Smooth muscle cell (in vitro differentiated cells): Measurements from ENCODE around the gene PDGFRA. TPM values are rescaled to one million over a fixed set of nuclear protein-coding genes. Genes with fewer than 3 reads are reported as not detected.
A peak's percentile ranks its signal among the peaks of the same experiment; 100 is the strongest.
"Not testable (repeated sequence)": the region's sequence is repeated elsewhere in the genome, so short reads cannot be mapped to it uniquely, and the experiment has no call there.

Source experiments
- DNase-seq: peaks from one replicate; lab custom pipeline; 2025; ENCODE audit not compliant: unreplicated experiment; lab: John Stamatoyannopoulos, UW
- H2AFZ ChIP-seq: fragments of 200-600 bp; sonication (generic); 2 replicates; pipeline ENCODE4 v1.6.0; 2016; ENCODE audit warnings: antibody characterized with exemption, low read depth, mild to moderate bottlenecking
- H3F3A ChIP-seq: fragments of 200-600 bp; sonication (generic); 2 replicates; pipeline ENCODE4 v1.6.0; 2017; ENCODE audit warnings: antibody characterized with exemption, low read depth
- H3K27ac ChIP-seq: fragments of 200-600 bp; sonication (generic); 2 replicates; pipeline ENCODE4 v1.5.1; 2016; ENCODE audit warnings: low read depth, mild to moderate bottlenecking
- H3K27me3 ChIP-seq: fragments of 200-600 bp; sonication (generic); 2 replicates; pipeline ENCODE4 v1.6.1; 2016; ENCODE audit warnings: low read depth, mild to moderate bottlenecking
- H3K36me3 ChIP-seq: fragments of 200-600 bp; sonication (generic); 2 replicates; pipeline ENCODE4 v1.5.1; 2016; ENCODE audit warnings: low read depth
- H3K4me1 ChIP-seq: fragments of 200-600 bp; sonication (generic); 2 replicates; pipeline ENCODE4 v1.5.1; 2016; ENCODE audit warnings: low read depth
- H3K4me2 ChIP-seq: fragments of 200-600 bp; sonication (generic); 2 replicates; pipeline ENCODE4 v1.6.0; 2016; ENCODE audit warnings: mild to moderate bottlenecking
- H3K4me3 ChIP-seq: fragments of 200-600 bp; sonication (generic); 2 replicates; pipeline ENCODE4 v1.5.1; 2016; ENCODE audit warnings: mild to moderate bottlenecking
- H3K79me2 ChIP-seq: fragments of 200-600 bp; sonication (generic); 2 replicates; pipeline ENCODE4 v1.6.0; 2016; ENCODE audit warnings: low read depth, mild to moderate bottlenecking
- H3K9ac ChIP-seq: fragments of 200-600 bp; sonication (generic); 2 replicates; pipeline ENCODE4 v1.6.0; 2016; ENCODE audit warnings: low read depth
- H3K9me3 ChIP-seq: fragments of 200-600 bp; sonication (generic); replicated peaks from 2 replicates; pipeline ENCODE4 v1.5.1; 2016; ENCODE audit warnings: low read depth
- H4K20me1 ChIP-seq: fragments of 200-600 bp; sonication (generic); 2 replicates; pipeline ENCODE4 v1.6.0; 2016; ENCODE audit warnings: low read depth
- WGBS: methylation state at CpG from one replicate; pipeline ENCODE4 v1.1.7; 2016; ENCODE audit warnings: low lambda C conversion rate; 5-methylcytosine and 5-hydroxymethylcytosine counted together
- polyA plus RNA-seq: library from polyadenylated mRNA; unstranded; fragments of >200 nt; fragmentation: Nextera tagmentation; extraction: Ambion mirVana; gene quantifications from 2 replicates; pipeline ENCODE4 v1.2.1, GENCODE V29; 2016
- total RNA-seq: library from RNA; depleted of rRNA; stranded (reverse); fragments of >200 nt; gene quantifications from 2 replicates; pipeline ENCODE4 v1.2.3, GENCODE V29; 2014
- TF ChIP-seq, protein P1 (sequence below): fragments of 200-600 bp; sonication (generic); IDR thresholded peaks from 2 replicates; pipeline ENCODE4 v1.5.1; 2017; ENCODE audit warnings: borderline replicate concordance, mild to moderate bottlenecking, antibody characterized with exemption; ENCODE audit not compliant: insufficient read depth, poor library complexity, severe bottlenecking

PDGFRA gene
- total and polyA plus RNA-seq, 2 experiments from 2014 or later: 111 to 281 TPM

DNA sequence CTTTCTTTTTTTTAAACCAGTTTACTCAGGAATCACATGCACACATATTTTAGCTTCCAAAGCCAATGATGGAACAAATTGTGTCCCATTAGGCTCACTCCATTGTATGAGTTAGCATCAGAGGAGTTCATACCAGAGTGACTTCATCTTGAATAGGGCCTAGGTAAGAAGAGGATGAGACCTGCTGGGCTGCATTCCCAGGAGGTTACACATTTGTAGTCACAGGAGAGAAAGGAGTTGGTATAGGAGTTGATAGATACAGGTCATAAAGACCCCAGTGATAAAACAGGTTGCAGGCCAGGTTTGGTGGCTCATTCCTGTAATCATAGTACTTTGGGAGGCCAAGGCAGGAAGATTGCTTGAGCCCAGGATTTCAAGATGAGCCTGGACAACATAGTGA is 9.3 kb downstream of the PDGFRA start:
- Histone ChIP-seq H4K20me1 (peaks cover 90% of the 10 kb centered on the region), H3K4me2 (no peak overlapping the region), H3K4me3 (no peak overlapping the region), H3F3A (peaks cover 4% of the 10 kb centered on the region), H3K27me3 (no peaks in the 10 kb centered on the region), H3K27ac (peak overlapping the region; percentile 57), H3K9me3 (peaks cover 4% of the 10 kb centered on the region), H2AFZ (no peak overlapping the region), H3K79me2 (peaks cover 100% of the 10 kb centered on the region), H3K4me1 (peaks cover 6% of the 10 kb centered on the region), H3K9ac (no peak overlapping the region), H3K36me3 (peaks cover 17% of the 10 kb centered on the region)
- TF ChIP-seq, protein P1, sequence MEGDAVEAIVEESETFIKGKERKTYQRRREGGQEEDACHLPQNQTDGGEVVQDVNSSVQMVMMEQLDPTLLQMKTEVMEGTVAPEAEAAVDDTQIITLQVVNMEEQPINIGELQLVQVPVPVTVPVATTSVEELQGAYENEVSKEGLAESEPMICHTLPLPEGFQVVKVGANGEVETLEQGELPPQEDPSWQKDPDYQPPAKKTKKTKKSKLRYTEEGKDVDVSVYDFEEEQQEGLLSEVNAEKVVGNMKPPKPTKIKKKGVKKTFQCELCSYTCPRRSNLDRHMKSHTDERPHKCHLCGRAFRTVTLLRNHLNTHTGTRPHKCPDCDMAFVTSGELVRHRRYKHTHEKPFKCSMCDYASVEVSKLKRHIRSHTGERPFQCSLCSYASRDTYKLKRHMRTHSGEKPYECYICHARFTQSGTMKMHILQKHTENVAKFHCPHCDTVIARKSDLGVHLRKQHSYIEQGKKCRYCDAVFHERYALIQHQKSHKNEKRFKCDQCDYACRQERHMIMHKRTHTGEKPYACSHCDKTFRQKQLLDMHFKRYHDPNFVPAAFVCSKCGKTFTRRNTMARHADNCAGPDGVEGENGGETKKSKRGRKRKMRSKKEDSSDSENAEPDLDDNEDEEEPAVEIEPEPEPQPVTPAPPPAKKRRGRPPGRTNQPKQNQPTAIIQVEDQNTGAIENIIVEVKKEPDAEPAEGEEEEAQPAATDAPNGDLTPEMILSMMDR: no peak
- no peak for DNase-seq

DNA sequence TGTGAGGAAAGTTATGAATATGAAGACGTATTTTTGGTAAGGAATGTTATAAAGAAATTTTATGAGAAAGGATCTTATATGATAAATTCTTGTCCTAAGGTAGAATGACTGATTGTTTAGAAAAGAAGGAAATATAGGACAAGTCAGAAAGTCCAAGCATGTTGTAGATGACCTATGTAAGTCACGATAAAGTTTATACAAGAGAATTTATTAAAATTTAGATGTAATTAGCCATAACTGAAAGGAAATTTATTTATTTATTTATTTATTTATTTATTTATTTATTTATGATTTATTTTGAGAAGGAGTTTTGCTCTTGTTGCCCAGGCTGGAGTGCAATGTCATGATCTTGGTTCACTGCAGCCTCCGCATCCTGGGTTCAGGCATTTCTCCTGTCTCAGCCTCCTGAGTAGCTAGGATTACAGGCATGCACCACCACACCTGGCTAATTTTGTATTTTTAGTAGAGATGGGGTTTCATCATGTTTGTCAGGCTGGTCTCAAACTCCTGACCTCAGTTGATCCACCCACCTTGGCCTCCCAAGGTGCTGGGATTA is 12.3 kb downstream of the PDGFRA start:
- H3K27ac ChIP-seq, H3K9me3 ChIP-seq, H2AFZ ChIP-seq, H3K9ac ChIP-seq, H3K4me1 ChIP-seq, H3F3A ChIP-seq, H3K4me2 ChIP-seq, H3K27me3 ChIP-seq, DNase-seq, H3K4me3 ChIP-seq: not testable (repeated sequence)
- WGBS: 91% methylated on average over 3 of the region's 3 CpGs
- Histone ChIP-seq H3K36me3 (peaks cover 17% of the 10 kb centered on the region), H3K79me2 (peaks cover 91% of the 10 kb centered on the region), H4K20me1 (peaks cover 67% of the 10 kb centered on the region)

DNA sequence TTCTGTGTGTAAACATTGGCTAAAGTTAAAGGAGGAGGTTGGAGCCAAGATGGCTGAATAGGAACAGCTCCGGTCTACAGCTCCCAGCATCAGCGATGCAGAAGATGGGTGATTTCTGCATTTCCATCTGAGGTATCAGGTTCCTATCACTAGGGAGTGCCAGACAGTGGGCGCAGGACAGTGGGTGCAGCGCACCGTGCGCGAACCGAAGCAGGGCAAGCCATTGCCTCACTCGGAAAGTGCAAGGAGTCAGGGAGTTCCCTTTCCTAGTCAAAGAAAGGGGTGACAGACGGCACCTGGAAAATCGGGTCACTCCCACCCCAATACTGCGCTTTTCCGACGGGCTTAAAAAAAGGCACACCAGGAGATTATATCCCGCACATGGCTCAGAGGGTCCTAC is 14.4 kb downstream of the PDGFRA start:
- peaks cover 17% of the 10 kb centered on the region for H3K36me3 ChIP-seq
- not testable (repeated sequence) for H3K4me3 ChIP-seq, H3K9ac ChIP-seq, H3K27ac ChIP-seq, H3F3A ChIP-seq, DNase-seq, H2AFZ ChIP-seq, H3K4me2 ChIP-seq, H3K4me1 ChIP-seq, H3K9me3 ChIP-seq, H3K27me3 ChIP-seq
- peaks cover 45% of the 10 kb centered on the region for H4K20me1 ChIP-seq
- 97% methylated on average over 15 of the region's 15 CpGs for WGBS
- peaks cover 82% of the 10 kb centered on the region for H3K79me2 ChIP-seq

DNA sequence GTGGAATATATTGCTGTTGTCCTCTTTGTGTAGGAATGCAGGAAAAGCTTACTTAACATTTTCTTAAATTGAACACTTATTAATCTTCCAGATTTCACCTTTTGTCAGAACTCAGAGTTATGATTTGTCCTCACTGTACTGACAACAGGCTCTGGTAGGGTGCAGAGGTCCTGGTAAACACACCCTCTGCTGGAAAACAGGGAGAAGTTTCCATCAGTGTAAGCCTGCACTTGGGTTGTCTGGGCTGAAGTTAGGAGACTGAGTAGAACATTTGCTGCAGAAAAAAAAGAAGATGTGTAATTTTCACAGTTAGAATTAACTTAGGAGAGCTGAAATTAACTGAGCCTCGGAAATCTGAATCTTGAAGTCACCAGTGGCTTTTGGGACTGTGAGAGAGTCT is 23.2 kb downstream of the PDGFRA start:
- H4K20me1 ChIP-seq: peaks cover 74% of the 10 kb centered on the region
- not testable (repeated sequence) for H3K9me3 ChIP-seq, H3K4me2 ChIP-seq, H3K36me3 ChIP-seq, H3K27ac ChIP-seq, H3K4me3 ChIP-seq, H2AFZ ChIP-seq, H3K9ac ChIP-seq, DNase-seq, H3K27me3 ChIP-seq, H3K4me1 ChIP-seq
- peaks cover 84% of the 10 kb centered on the region for H3K79me2 ChIP-seq
- WGBS: 86% methylated on average over 1 of the region's 1 CpG
- H3F3A ChIP-seq: peaks cover 11% of the 10 kb centered on the region

DNA sequence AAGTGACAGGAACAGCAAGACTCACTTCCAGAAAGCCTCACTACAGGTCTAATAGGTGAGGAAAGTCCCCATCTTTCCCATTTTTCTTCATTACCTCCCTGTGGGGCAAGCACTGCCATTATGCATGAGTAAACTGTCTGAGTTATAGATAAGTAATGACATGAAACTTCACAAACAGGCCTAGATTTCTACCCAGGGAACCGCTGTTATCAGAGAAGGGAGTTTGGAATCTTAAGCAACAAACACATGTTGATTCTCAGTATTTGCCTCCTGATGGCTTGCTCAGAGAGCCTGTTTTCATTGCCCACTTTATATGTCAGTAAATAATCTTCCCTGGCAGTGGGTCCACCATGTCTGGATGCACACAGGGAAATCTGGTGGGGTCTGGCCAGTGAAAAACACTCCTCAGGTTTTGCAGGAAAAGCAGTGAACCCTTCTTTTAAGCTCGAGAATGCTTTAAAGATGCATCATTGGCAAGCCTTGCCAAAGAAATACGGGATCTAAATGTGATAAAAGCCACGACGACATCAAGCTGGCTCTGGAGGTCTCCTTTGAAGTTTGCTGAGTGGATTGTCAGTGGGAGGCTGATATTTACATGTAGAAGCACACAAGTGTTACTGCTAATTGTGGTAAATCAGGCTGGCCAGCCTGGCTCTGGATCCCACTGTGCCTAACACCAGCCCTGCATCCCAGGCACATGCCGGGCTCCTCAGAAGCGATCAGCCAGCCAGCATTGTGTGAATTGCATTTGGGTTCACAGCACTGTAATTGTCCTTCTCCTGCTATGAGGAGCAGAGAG is 25.2 kb downstream of the PDGFRA start:
- Histone ChIP-seq H3K27ac (peak overlapping the region; percentile 33), H4K20me1 (peaks cover 94% of the 10 kb centered on the region), H3K36me3 (no peaks in the 10 kb centered on the region), H3K9ac (no peak overlapping the region), H3K4me1 (no peaks in the 10 kb centered on the region), H3K9me3 (no peaks in the 10 kb centered on the region), H3K27me3 (no peaks in the 10 kb centered on the region), H2AFZ (no peak overlapping the region), H3K4me2 (no peak overlapping the region), H3K4me3 (no peak overlapping the region), H3F3A (peaks cover 11% of the 10 kb centered on the region), H3K79me2 (peaks cover 90% of the 10 kb centered on the region)
- no peak for DNase-seq
- WGBS: 29% methylated on average over 7 of the region's 7 CpGs
- TF ChIP-seq, protein P1: no peak
